GM10266 (cell line): Measurements from ENCODE around the gene BCL2L12.
"Not testable (repeated sequence)": the region's sequence is repeated elsewhere in the genome, so short reads cannot be mapped to it uniquely, and the experiment has no call there.

ENCODE experiments used
- DNase-seq: peaks from one replicate; pipeline ENCODE4 v3.0.0; 2012; ENCODE audit errors: extremely low spot score
- CTCF ChIP-seq: IDR thresholded peaks from 2 replicates; pipeline ENCODE4 v1.5.1; 2012; ENCODE audit warnings: mild to moderate bottlenecking, low read depth; ENCODE audit not compliant: control insufficient read depth, insufficient read depth; ENCODE audit errors: missing control alignments

The BCL2L12 gene

GRCh38 chr19:49631014-49631588 is 34.6 kb upstream of the BCL2L12 start:
- TF ChIP-seq CTCF: no peak
- DNase-seq: no peak

GRCh38 chr19:49631610-49632192 is 34.0 kb upstream of the BCL2L12 start:
- TF ChIP-seq CTCF: no peak
- no peak for DNase-seq

GRCh38 chr19:49632576-49632975 is 33.2 kb upstream of the BCL2L12 start:
- TF ChIP-seq CTCF: no peak
- no peak for DNase-seq

GRCh38 chr19:49633273-49633672 is 32.5 kb upstream of the BCL2L12 start:
- DNase-seq: not testable (repeated sequence)

GRCh38 chr19:49635530-49636232 is 30.1 kb upstream of the BCL2L12 start:
- TF ChIP-seq CTCF: no peak

GRCh38 chr19:49636233-49636932 is 29.4 kb upstream of the BCL2L12 start:
- no peak for TF ChIP-seq CTCF
- no peak for DNase-seq

More at GRCh38 chr19:49635530-49636232, 30.1 kb upstream of the BCL2L12 start:
- no peak for DNase-seq

- TF ChIP-seq CTCF: no peak
- DNase-seq: no peak
These were observed 27.7 kb upstream of the BCL2L12 start for GRCh38 chr19:49637821-49638738.
